ENCODE results near the gene PGM2. TPM values are rescaled to one million over a fixed set of nuclear protein-coding genes. Genes with fewer than 3 reads are reported as not detected.

The PGM2 gene
- total RNA-seq, 1 donor from 2014 or later: 62.6 TPM

DNA sequence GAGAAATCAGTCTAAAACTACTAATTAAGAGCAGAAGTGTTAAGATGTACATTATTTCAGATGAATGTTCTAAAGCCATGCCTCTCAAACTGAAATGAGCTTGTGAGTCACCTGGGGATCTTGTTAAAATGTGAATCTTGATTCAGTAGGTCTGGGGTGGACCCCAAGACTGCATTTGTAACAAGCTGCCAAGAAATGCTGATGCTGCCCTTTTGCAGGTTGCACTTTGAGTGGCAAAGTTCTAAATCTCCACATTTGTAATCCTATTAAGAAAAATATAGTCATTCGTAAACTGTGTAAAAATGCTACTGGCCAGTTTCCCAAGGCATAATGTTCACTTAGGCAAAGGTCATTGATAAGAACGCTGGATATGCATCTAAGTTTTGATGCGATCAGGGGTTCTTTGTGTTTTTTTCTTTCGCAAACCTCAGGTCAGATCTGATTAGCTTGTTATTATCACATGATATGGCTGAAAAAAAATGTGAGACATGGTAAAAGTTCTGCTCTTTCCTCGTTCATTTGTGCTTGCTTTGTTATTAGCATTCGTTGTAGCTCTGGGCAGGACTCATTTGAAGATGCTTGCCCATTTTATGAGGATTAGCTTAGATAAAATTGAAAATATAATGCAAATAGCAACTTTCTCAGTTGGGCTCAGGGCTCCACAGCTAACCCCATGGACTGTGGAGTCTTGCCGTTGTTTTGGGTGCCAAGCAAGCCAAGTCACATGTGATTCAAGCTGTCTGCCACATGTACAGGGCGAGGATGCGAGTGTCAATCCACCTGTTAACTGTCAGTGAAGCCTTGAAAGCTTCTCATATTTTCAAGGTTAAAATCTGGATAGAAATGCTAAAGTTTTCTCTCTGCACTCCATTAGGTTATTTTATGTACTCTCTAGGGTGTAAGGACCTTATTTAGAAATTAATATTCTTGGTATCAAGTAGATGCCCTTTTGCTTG is 76.5 kb downstream of the PGM2 start:
- no peak for DNase-seq (ENCODE audit: low spot score)

GRCh38 chr4:37903901-37904300 is 77.4 kb downstream of the PGM2 start:
- no peak for DNase-seq (ENCODE audit: low spot score)

GRCh38 chr4:37904824-37905223 is 78.3 kb downstream of the PGM2 start:
- DNase-seq (ENCODE audit: low spot score): no peak

- DNase-seq (ENCODE audit: low spot score): no peak
Observed at GRCh38 chr4:37905533-37906169, 79.2 kb downstream of the PGM2 start.

- no peak for DNase-seq (ENCODE audit: low spot score)
Observed at GRCh38 chr4:37908488-37909331, 82.2 kb downstream of the PGM2 start.

DNA sequence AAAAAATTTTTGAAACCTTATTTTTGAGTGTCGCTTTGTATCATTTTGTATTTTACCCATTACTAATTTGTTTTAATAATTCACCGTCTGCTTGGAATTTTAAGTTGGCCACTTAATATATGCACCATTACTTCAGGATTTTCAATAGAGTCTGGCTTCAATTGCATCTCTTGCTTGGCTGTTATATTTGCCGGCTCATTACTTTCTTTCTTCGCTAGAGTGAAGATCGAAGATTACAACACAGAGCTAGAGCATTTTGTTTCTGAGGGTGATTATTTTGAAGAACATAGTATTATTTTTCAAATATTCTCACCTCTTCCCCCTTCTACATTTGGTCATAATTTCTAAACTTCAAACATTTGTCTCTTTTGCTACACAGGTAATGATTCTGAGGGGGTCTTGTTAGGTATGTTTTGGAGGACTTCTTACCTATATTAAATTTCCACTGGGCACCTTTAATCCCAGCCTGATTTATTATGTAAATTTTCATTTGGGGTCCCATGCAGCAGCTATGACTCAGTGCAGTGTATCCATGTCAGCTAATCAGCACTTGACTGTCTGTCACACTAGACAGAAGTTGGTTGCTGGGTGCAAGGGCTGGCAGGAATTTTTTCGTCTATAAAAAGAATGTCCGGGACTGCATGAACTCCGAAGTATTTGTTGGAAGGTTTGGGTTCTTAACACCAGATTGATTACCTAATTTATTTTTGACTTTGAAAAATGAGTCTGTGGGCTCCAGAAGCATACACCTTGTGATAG is 83.0 kb downstream of the PGM2 start:
- no peak for DNase-seq (ENCODE audit: low spot score)

- no peak for DNase-seq (ENCODE audit: low spot score)
Observed at GRCh38 chr4:37910091-37910486, 83.6 kb downstream of the PGM2 start.

Other genes starting within 250 kb of the PGM2 start
- gene RELL1, start 140.3 kb upstream of the PGM2 start, total RNA-seq: 23.4 TPM
- gene TBC1D1, start 64.4 kb downstream of the PGM2 start, total RNA-seq: 191 TPM
- gene PTTG2, start 133.7 kb downstream of the PGM2 start, total RNA-seq: 7.2 TPM